Measurements from ENCODE around the gene BPIFB3. TPM values are rescaled to one million over a fixed set of nuclear protein-coding genes. Genes with fewer than 3 reads are reported as not detected.

The BPIFB3 gene
- total RNA-seq, 1 donor from 2014 or later: not detected

GRCh38 chr20:33083544-33084340, 30.0 kb downstream of the BPIFB3 start:
- Mint-ChIP-seq H3K4me1 (ENCODE audit: unreplicated experiment) (no peaks in the 10 kb centered on the region), H3K27ac (ENCODE audit: unreplicated experiment) (no peak overlapping the region), H3K36me3 (ENCODE audit: low read depth, unreplicated experiment) (no peaks in the 10 kb centered on the region), H3K27me3 (ENCODE audit: unreplicated experiment) (peaks cover 2% of the 10 kb centered on the region), H3K9me3 (ENCODE audit: unreplicated experiment) (no peaks in the 10 kb centered on the region), H3K4me3 (ENCODE audit: unreplicated experiment) (no peak overlapping the region)
- no peak for DNase-seq (ENCODE audit: low spot score)
- TF ChIP-seq CTCF (IDR thresholded peaks at IDR 0.05; ENCODE audit: unreplicated experiment): no peak

GRCh38 chr20:33084722-33085121, 31.0 kb downstream of the BPIFB3 start:
- Mint-ChIP-seq H3K9me3 (ENCODE audit: unreplicated experiment) (no peaks in the 10 kb centered on the region), H3K4me1 (ENCODE audit: unreplicated experiment) (no peaks in the 10 kb centered on the region)
- TF ChIP-seq CTCF (IDR thresholded peaks at IDR 0.05; ENCODE audit: unreplicated experiment): no peak

GRCh38 chr20:33086052-33086722, 32.5 kb downstream of the BPIFB3 start:
- Mint-ChIP-seq H3K4me1 (ENCODE audit: unreplicated experiment) (no peaks in the 10 kb centered on the region), H3K27me3 (ENCODE audit: unreplicated experiment) (no peaks in the 10 kb centered on the region), H3K36me3 (ENCODE audit: low read depth, unreplicated experiment) (no peaks in the 10 kb centered on the region), H3K9me3 (ENCODE audit: unreplicated experiment) (no peaks in the 10 kb centered on the region), H3K27ac (ENCODE audit: unreplicated experiment) (no peak overlapping the region), H3K4me3 (ENCODE audit: unreplicated experiment) (no peak overlapping the region)
- DNase-seq (ENCODE audit: low spot score): no peak
- TF ChIP-seq CTCF (IDR thresholded peaks at IDR 0.05; ENCODE audit: unreplicated experiment): no peak

More at GRCh38 chr20:33084722-33085121, 31.0 kb downstream of the BPIFB3 start:
- no peak overlapping the region for H3K4me3 Mint-ChIP-seq (ENCODE audit: unreplicated experiment)
- no peak overlapping the region for H3K27ac Mint-ChIP-seq (ENCODE audit: unreplicated experiment)
- peaks cover 1% of the 10 kb centered on the region for H3K27me3 Mint-ChIP-seq (ENCODE audit: unreplicated experiment)
- no peaks in the 10 kb centered on the region for H3K36me3 Mint-ChIP-seq (ENCODE audit: low read depth, unreplicated experiment)
- DNase-seq (ENCODE audit: low spot score): no peak

GRCh38 chr20:33091147-33091546, 37.4 kb downstream of the BPIFB3 start:
- no peak overlapping the region for H3K27ac Mint-ChIP-seq (ENCODE audit: unreplicated experiment)
- H3K4me3 Mint-ChIP-seq (ENCODE audit: unreplicated experiment): no peak overlapping the region
- TF ChIP-seq CTCF (IDR thresholded peaks at IDR 0.05; ENCODE audit: unreplicated experiment): no peak
- no peaks in the 10 kb centered on the region for H3K27me3 Mint-ChIP-seq (ENCODE audit: unreplicated experiment)
- DNase-seq (ENCODE audit: low spot score): no peak
- no peaks in the 10 kb centered on the region for H3K4me1 Mint-ChIP-seq (ENCODE audit: unreplicated experiment)
- no peaks in the 10 kb centered on the region for H3K9me3 Mint-ChIP-seq (ENCODE audit: unreplicated experiment)
- no peaks in the 10 kb centered on the region for H3K36me3 Mint-ChIP-seq (ENCODE audit: low read depth, unreplicated experiment)

GRCh38 chr20:33091693-33092092, 38.0 kb downstream of the BPIFB3 start:
- H3K27ac Mint-ChIP-seq (ENCODE audit: unreplicated experiment): no peak overlapping the region
- H3K4me3 Mint-ChIP-seq (ENCODE audit: unreplicated experiment): no peak overlapping the region
- no peaks in the 10 kb centered on the region for H3K36me3 Mint-ChIP-seq (ENCODE audit: low read depth, unreplicated experiment)
- TF ChIP-seq CTCF (IDR thresholded peaks at IDR 0.05; ENCODE audit: unreplicated experiment): no peak
- H3K9me3 Mint-ChIP-seq (ENCODE audit: unreplicated experiment): no peaks in the 10 kb centered on the region
- H3K4me1 Mint-ChIP-seq (ENCODE audit: unreplicated experiment): no peaks in the 10 kb centered on the region
- H3K27me3 Mint-ChIP-seq (ENCODE audit: unreplicated experiment): no peaks in the 10 kb centered on the region
- no peak for DNase-seq (ENCODE audit: low spot score)

All from endothelial cell (in vitro differentiated cells).